ENCODE data around the gene ATG5.
"Not testable (repeated sequence)": the region's sequence is repeated elsewhere in the genome, so short reads cannot be mapped to it uniquely, and the experiment has no call there.

DNA sequence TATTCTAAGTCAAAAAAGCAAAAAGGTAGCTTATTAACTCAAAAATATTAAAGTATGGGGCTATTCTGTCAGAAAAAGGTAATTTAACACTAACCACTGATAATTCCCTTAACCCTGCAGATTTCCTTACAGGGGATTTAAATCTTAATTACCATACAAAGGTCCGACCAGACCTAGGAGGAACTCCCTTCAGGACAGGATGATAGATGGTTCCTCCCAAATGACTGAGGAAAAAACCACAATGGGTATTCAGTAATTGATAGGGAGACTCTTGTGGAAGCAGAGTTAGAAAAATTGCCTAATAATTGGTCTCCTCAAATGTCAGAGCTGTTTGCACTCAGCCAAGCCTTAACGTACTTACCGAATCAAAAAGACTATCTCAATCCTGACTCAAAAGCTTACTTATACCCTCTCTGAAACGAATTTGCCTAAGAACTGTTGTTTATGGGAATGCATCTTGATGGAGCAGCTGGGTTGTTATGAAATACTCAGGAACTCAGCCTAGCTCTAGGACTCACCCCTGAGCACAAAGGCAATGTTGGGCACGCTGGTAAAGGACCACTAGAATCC, 95.6 kb downstream of the ATG5 start:
- TF ChIP-seq, protein P1, sequence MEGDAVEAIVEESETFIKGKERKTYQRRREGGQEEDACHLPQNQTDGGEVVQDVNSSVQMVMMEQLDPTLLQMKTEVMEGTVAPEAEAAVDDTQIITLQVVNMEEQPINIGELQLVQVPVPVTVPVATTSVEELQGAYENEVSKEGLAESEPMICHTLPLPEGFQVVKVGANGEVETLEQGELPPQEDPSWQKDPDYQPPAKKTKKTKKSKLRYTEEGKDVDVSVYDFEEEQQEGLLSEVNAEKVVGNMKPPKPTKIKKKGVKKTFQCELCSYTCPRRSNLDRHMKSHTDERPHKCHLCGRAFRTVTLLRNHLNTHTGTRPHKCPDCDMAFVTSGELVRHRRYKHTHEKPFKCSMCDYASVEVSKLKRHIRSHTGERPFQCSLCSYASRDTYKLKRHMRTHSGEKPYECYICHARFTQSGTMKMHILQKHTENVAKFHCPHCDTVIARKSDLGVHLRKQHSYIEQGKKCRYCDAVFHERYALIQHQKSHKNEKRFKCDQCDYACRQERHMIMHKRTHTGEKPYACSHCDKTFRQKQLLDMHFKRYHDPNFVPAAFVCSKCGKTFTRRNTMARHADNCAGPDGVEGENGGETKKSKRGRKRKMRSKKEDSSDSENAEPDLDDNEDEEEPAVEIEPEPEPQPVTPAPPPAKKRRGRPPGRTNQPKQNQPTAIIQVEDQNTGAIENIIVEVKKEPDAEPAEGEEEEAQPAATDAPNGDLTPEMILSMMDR (conservative IDR thresholded peaks at IDR 0.05; ENCODE audit: low read length): not testable (repeated sequence)
- TF ChIP-seq EZH2phosphoT487 (IDR thresholded peaks at IDR 0.05; ENCODE audit: borderline replicate concordance, low read depth, low read length): not testable (repeated sequence)
